Caki2 (cell line): ENCODE measurements around the gene SCN3B. TPM values are rescaled to one million over a fixed set of nuclear protein-coding genes. Genes with fewer than 3 reads are reported as not detected.
A peak's percentile ranks its signal among the peaks of the same experiment; 100 is the strongest.

Experiments
- DNase-seq: peaks from one replicate; pipeline ENCODE4 v3.0.0-alpha.2; 2015; ENCODE audit warnings: low read depth
- in situ Hi-C: cut with HindIII; loops from 2 replicates; pipeline ENCODE4 v1.10.0; 2016; ENCODE audit warnings: low sequenced_read_pairs, low pct_unique_long_range_greater_than_20kb, mixed read lengths
- total RNA-seq: library from RNA; depleted of rRNA; stranded (reverse); fragments of >200 nt; shearing (Covaris generic); gene quantifications from 2 replicates; pipeline ENCODE4 v1.2.3, GENCODE V29; 2014; ENCODE audit warnings: low replicate concordance

Gene SCN3B
- total RNA-seq, 1 experiment from 2014 or later: not detected

GRCh38 chr11:123611698-123612097 lies 42.7 kb downstream of the SCN3B start:
- in situ Hi-C loops: no loop called here
- DNase-seq: no peak

GRCh38 chr11:123608945-123609344 lies 45.5 kb downstream of the SCN3B start:
- in situ Hi-C loops: no loop called here
- no peak for DNase-seq

- in situ Hi-C loops: no loop called here
- DNase-seq: no peak
Observed at GRCh38 chr11:123608371-123608770, 46.1 kb downstream of the SCN3B start.

GRCh38 chr11:123607781-123608180 lies 46.6 kb downstream of the SCN3B start:
- DNase-seq: no peak
- in situ Hi-C loops: no loop called here

GRCh38 chr11:123603666-123604065 lies 50.8 kb downstream of the SCN3B start:
- in situ Hi-C loops: no loop called here
- DNase-seq: no peak

- in situ Hi-C loops: no loop called here
- DNase-seq: no peak
Observed at GRCh38 chr11:123601743-123602142, 52.7 kb downstream of the SCN3B start.

- in situ Hi-C loops: no loop called here
- no peak for DNase-seq
Observed at GRCh38 chr11:123601136-123601535, 53.3 kb downstream of the SCN3B start.

- in situ Hi-C loops: no loop called here
- DNase-seq: no peak
Observed at GRCh38 chr11:123597859-123598258, 56.6 kb downstream of the SCN3B start.

GRCh38 chr11:123594921-123595320 lies 59.5 kb downstream of the SCN3B start:
- DNase-seq: no peak
- in situ Hi-C loops: no loop called here

- in situ Hi-C loops: no loop called here
- no peak for DNase-seq
Observed at GRCh38 chr11:123594188-123594901, 60.1 kb downstream of the SCN3B start.

- no peak for DNase-seq
- in situ Hi-C loops: no loop called here
Observed at GRCh38 chr11:123593570-123593969, 60.9 kb downstream of the SCN3B start.

GRCh38 chr11:123590296-123590912 lies 64.0 kb downstream of the SCN3B start:
- DNase-seq: peak; percentile 90
- in situ Hi-C loops: no loop called here

GRCh38 chr11:123588864-123589262 lies 65.6 kb downstream of the SCN3B start:
- in situ Hi-C loops: no loop called here
- no peak for DNase-seq

GRCh38 chr11:123588117-123588863 lies 66.1 kb downstream of the SCN3B start:
- in situ Hi-C loops: no loop called here
- no peak for DNase-seq

GRCh38 chr11:123587559-123587958 lies 66.9 kb downstream of the SCN3B start:
- no peak for DNase-seq
- in situ Hi-C loops: no loop called here

GRCh38 chr11:123587044-123587443 lies 67.4 kb downstream of the SCN3B start:
- in situ Hi-C loops: no loop called here
- no peak for DNase-seq

- in situ Hi-C loops: no loop called here
- DNase-seq: no peak
Observed at GRCh38 chr11:123586568-123586967, 67.9 kb downstream of the SCN3B start.

GRCh38 chr11:123585706-123586105 lies 68.7 kb downstream of the SCN3B start:
- in situ Hi-C loops: no loop called here
- DNase-seq: no peak

- in situ Hi-C loops: no loop called here
- no peak for DNase-seq
Observed at GRCh38 chr11:123585206-123585605, 69.2 kb downstream of the SCN3B start.
